HEK293 (cell line): Measurements from ENCODE around the gene ARHGAP6.

Experiments
- CTCF ChIA-PET: fragments of 350-600 bp; formaldehyde crosslinking; extraction: SDS; loops from one replicate; lab custom pipeline; 2021; ENCODE audit warnings: antibody characterized with exemption; lab: Yijun Ruan, JAX
- POLR2A ChIA-PET: fragments of 300-600 bp; formaldehyde crosslinking; extraction: SDS; loops from one replicate; lab custom pipeline; 2020; ENCODE audit warnings: antibody characterized with exemption, inconsistent platforms; lab: Yijun Ruan, JAX
- H3K27ac ChIP-seq: fragments of 200-500 bp; sonication (Bioruptor generic); 2 replicates; pipeline ENCODE4 v1.5.1; 2014; ENCODE audit warnings: low read depth, low read length, control low read depth, inconsistent platforms; ENCODE audit errors: extremely low read depth
- H3K36me3 ChIP-seq, 2 experiments: fragments of 200-500 bp in 1 of 2; sonication (Bioruptor generic) in 1 of 2; 1 replicate in 1 of 2; 2 replicates in 1 of 2; pipeline ENCODE4 v1.5.1; 2014 to 2017; ENCODE audit warnings: inconsistent platforms in 2 of 2, low read length in 2 of 2; ENCODE audit not compliant: control insufficient read depth in 2 of 2, insufficient read depth in 1 of 2
- H3K4me1 ChIP-seq: fragments of 200-500 bp; sonication (Bioruptor generic); 2 replicates; pipeline ENCODE4 v1.5.1; 2014; ENCODE audit warnings: mild to moderate bottlenecking, low read length, inconsistent platforms; ENCODE audit not compliant: control insufficient read depth, insufficient read depth
- H3K4me3 ChIP-seq: 2 replicates; pipeline ENCODE4 v1.5.1; 2011; ENCODE audit warnings: low read depth, mild to moderate bottlenecking, control low read depth, low read length, moderate library complexity
- H3K9me3 ChIP-seq: fragments of 200-500 bp; sonication (Bioruptor generic); 2 replicates; pipeline ENCODE4 v1.5.1; 2014; ENCODE audit warnings: low read depth, low read length, inconsistent platforms; ENCODE audit not compliant: control insufficient read depth, insufficient read depth
- FEZF1 ChIP-seq: fragments of 450-650 bp; formaldehyde crosslinking; IDR thresholded peaks from 2 replicates; pipeline ENCODE4 v1.5.1; 2016; ENCODE audit warnings: missing biosample characterization, missing genetic modification characterization
- IKZF3 ChIP-seq: fragments of 450-650 bp; IDR thresholded peaks from 2 replicates; pipeline ENCODE4 v1.5.0; 2018; ENCODE audit warnings: missing biosample characterization, mild to moderate bottlenecking, missing genetic modification characterization, moderate library complexity
- KLF8 ChIP-seq: fragments of 450-650 bp; formaldehyde crosslinking; IDR thresholded peaks from 2 replicates; pipeline ENCODE4 v1.5.1; 2016; ENCODE audit warnings: missing biosample characterization, missing genetic modification characterization
- TSHZ1 ChIP-seq: fragments of 450-650 bp; formaldehyde crosslinking; IDR thresholded peaks from 2 replicates; pipeline ENCODE4 v1.5.1; 2016; ENCODE audit warnings: missing biosample characterization, missing genetic modification characterization, borderline replicate concordance
- ZBTB10 ChIP-seq: fragments of 450-650 bp; formaldehyde crosslinking; IDR thresholded peaks from 2 replicates; pipeline ENCODE4 v1.5.1; 2016; ENCODE audit warnings: missing biosample characterization, missing genetic modification characterization
- ZBTB49 ChIP-seq: fragments of 450-650 bp; formaldehyde crosslinking; IDR thresholded peaks from 2 replicates; pipeline ENCODE4 v1.5.1; 2016; ENCODE audit warnings: missing biosample characterization, missing genetic modification characterization, low read depth
- ZNF214 ChIP-seq: fragments of 450-650 bp; formaldehyde crosslinking; IDR thresholded peaks from 2 replicates; pipeline ENCODE4 v1.5.1; 2017; ENCODE audit warnings: missing biosample characterization, mild to moderate bottlenecking, missing genetic modification characterization, borderline replicate concordance
- ZNF488 ChIP-seq: fragments of 450-650 bp; formaldehyde crosslinking; IDR thresholded peaks from 2 replicates; pipeline ENCODE4 v1.5.1; 2016; ENCODE audit warnings: missing biosample characterization, missing genetic modification characterization
- ZNF623 ChIP-seq: fragments of 450-650 bp; formaldehyde crosslinking; IDR thresholded peaks from 2 replicates; pipeline ENCODE4 v1.5.1; 2016; ENCODE audit warnings: missing biosample characterization, missing genetic modification characterization
- ZNF704 ChIP-seq: fragments of 450-650 bp; formaldehyde crosslinking; IDR thresholded peaks from 2 replicates; pipeline ENCODE4 v1.5.1; 2016; ENCODE audit warnings: missing biosample characterization, missing genetic modification characterization
- ZNF777 ChIP-seq: fragments of 450-650 bp; formaldehyde crosslinking; IDR thresholded peaks from 2 replicates; pipeline ENCODE4 v1.5.1; 2017; ENCODE audit warnings: missing biosample characterization, missing genetic modification characterization, borderline replicate concordance
- ZSCAN5A ChIP-seq: fragments of 450-650 bp; formaldehyde crosslinking; IDR thresholded peaks from 2 replicates; pipeline ENCODE4 v1.5.1; 2016; ENCODE audit warnings: missing biosample characterization, missing genetic modification characterization

Gene ARHGAP6

GRCh38 chrX:11611965-11612364 lies 53.8 kb downstream of the ARHGAP6 start (continued):
- TF ChIP-seq ZNF704 (tag by site-specific recombination) (no peak), ZNF777 (tag by site-specific recombination) (no peak)

GRCh38 chrX:11611161-11611560 lies 54.6 kb downstream of the ARHGAP6 start:
- no peak for TF ChIP-seq IKZF3 (tag by site-specific recombination)
- no peak for TF ChIP-seq ZNF214 (tag by site-specific recombination)
- TF ChIP-seq ZNF623 (tag by site-specific recombination): no peak
- no peak for TF ChIP-seq KLF8 (tag by site-specific recombination)
- no peak for TF ChIP-seq ZNF488 (tag by site-specific recombination)
- TF ChIP-seq ZBTB49: no peak
- TF ChIP-seq ZBTB10 (tag by site-specific recombination): no peak
- TF ChIP-seq FEZF1 (tag by site-specific recombination): no peak
- TF ChIP-seq TSHZ1: no peak
- no peak for TF ChIP-seq ZSCAN5A (tag by site-specific recombination)
- Histone ChIP-seq H3K4me3 (no peak overlapping the region), H3K27ac (no peak overlapping the region), H3K9me3 (no peaks in the 10 kb centered on the region), H3K36me3 (no peaks in the 10 kb centered on the region), H3K4me1 (no peaks in the 10 kb centered on the region)
- POLR2A ChIA-PET: no interaction called here
- CTCF ChIA-PET: interaction anchor here (1.0 kb wide), 1 partner anchor 10 kb away, joined by 3 read pairs; no protein-coding TSS in a partner anchor
